ENCODE results near the gene MRPS6. TPM values are rescaled to one million over a fixed set of nuclear protein-coding genes. Genes with fewer than 3 reads are reported as not detected.

Gene MRPS6
- total RNA-seq, 2 donors from 2014 or later = 221 to 282 TPM

DNA sequence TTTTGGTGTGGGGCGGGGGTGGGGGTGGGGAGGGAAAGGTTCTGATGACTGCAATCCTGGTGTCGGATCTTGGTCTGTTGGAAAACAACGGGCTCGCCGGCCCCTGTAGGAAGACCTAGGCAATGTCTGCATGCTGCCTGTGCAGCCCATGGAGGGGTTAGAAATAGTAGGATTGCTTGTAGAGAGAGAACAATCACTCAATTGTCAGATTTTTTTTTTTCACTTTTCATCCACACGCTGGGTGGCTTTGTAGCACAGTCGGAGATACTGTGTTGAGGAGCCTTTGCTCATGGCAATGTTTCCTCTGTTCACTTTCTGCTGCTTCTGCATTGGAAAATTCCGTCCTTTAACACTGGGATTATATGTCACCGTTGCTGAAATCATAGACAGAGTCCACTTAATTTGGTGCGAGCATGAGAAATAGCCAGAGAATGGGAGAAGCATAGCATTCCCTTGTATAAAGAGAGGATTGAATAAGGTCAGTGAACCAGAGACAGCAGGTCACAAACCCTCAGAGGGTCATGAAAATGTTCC, 107.5 kb downstream of the MRPS6 start:
- TF ChIP-seq, protein P1, sequence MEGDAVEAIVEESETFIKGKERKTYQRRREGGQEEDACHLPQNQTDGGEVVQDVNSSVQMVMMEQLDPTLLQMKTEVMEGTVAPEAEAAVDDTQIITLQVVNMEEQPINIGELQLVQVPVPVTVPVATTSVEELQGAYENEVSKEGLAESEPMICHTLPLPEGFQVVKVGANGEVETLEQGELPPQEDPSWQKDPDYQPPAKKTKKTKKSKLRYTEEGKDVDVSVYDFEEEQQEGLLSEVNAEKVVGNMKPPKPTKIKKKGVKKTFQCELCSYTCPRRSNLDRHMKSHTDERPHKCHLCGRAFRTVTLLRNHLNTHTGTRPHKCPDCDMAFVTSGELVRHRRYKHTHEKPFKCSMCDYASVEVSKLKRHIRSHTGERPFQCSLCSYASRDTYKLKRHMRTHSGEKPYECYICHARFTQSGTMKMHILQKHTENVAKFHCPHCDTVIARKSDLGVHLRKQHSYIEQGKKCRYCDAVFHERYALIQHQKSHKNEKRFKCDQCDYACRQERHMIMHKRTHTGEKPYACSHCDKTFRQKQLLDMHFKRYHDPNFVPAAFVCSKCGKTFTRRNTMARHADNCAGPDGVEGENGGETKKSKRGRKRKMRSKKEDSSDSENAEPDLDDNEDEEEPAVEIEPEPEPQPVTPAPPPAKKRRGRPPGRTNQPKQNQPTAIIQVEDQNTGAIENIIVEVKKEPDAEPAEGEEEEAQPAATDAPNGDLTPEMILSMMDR (conservative IDR thresholded peaks at IDR 0.05) = no peak
- Mint-ChIP-seq H3K36me3 (ENCODE audit: low read depth) (peaks cover 1% of the 10 kb centered on the region), H3K27ac (no peak overlapping the region), H3K4me3 (no peak overlapping the region), H3K27me3 (ENCODE audit: insufficient read depth) (peaks cover 19% of the 10 kb centered on the region), H3K4me1 (peaks cover 43% of the 10 kb centered on the region), H3K9me3 (no peaks in the 10 kb centered on the region)
- Histone ChIP-seq H3K9ac (ENCODE audit: extremely low read depth, low read length, poor library complexity, severe bottlenecking) (no peak overlapping the region), H3K4me3 (ENCODE audit: low read length) (no peak overlapping the region), H3K27me3 (ENCODE audit: control insufficient read depth, insufficient read depth, low read length, poor library complexity, severe bottlenecking) (no peaks in the 10 kb centered on the region), H3K9me3 (ENCODE audit: control insufficient read depth, low read length) (no peaks in the 10 kb centered on the region), H3K27ac (ENCODE audit: low read depth, low read length) (peak overlapping the region; percentile 84), H3K4me1 (ENCODE audit: control insufficient read depth, insufficient read depth, low read length) (no peaks in the 10 kb centered on the region), H3K36me3 (ENCODE audit: control insufficient read depth, insufficient read depth, low read length) (peaks cover 5% of the 10 kb centered on the region)
- 65 to 71% methylated on average over 6 to 10 of the region's 10 CpGs for WGBS, 2 experiments (ENCODE audit: insufficient coverage in 1 of 2, insufficient read length in 1 of 2)
- DNase-seq = no peak

DNA sequence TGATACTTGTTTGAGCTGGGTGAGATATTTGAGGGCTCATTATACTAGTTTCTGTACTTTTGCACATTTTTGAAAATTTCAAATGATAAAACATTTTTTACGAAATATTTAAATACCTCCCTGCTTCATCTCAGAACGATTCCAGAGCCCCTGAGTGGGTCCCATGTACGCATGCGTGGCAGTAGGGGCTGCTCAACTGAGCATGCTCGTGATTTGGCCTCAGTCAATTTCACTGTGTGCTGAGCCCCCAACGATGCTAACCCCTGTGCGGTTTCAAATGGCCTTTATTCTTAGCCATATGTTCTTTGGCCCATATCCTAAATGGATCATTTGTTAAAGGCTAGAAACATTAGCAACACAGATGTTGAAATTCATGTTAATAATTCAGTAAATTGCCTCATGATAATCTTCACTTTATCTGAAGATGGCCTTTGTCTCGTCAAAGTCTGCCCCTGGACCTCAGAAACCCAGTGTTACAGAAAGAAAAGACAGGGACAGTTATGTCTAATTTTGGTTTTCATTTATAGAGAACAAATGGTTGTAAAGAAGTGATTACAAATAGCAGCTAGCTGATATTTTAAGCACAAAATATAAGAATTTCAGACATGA, 108.2 kb downstream of the MRPS6 start:
- DNase-seq = no peak
- H3K36me3 Mint-ChIP-seq (ENCODE audit: low read depth) = peaks cover 5% of the 10 kb centered on the region
- H3K27ac Mint-ChIP-seq = no peak overlapping the region
- no peaks in the 10 kb centered on the region for H3K9me3 Mint-ChIP-seq
- H3K27me3 Mint-ChIP-seq (ENCODE audit: insufficient read depth) = peaks cover 23% of the 10 kb centered on the region
- H3K4me1 ChIP-seq (ENCODE audit: control insufficient read depth, insufficient read depth, low read length) = no peaks in the 10 kb centered on the region
- TF ChIP-seq, protein P1 (conservative IDR thresholded peaks at IDR 0.05) = no peak
- H3K4me3 Mint-ChIP-seq = no peak overlapping the region
- no peak overlapping the region for H3K9ac ChIP-seq (ENCODE audit: extremely low read depth, low read length, poor library complexity, severe bottlenecking)
- no peak overlapping the region for H3K4me3 ChIP-seq (ENCODE audit: low read length)
- H3K9me3 ChIP-seq (ENCODE audit: control insufficient read depth, low read length) = no peaks in the 10 kb centered on the region
- peaks cover 43% of the 10 kb centered on the region for H3K4me1 Mint-ChIP-seq
- H3K27ac ChIP-seq (ENCODE audit: low read depth, low read length) = no peak overlapping the region
- no peaks in the 10 kb centered on the region for H3K27me3 ChIP-seq (ENCODE audit: control insufficient read depth, insufficient read depth, low read length, poor library complexity, severe bottlenecking)
- WGBS, 2 experiments (ENCODE audit: insufficient coverage in 1 of 2, insufficient read length in 1 of 2) = 82 to 94% methylated on average over 7 to 8 of the region's 8 CpGs
- peaks cover 5% of the 10 kb centered on the region for H3K36me3 ChIP-seq (ENCODE audit: control insufficient read depth, insufficient read depth, low read length)

DNA sequence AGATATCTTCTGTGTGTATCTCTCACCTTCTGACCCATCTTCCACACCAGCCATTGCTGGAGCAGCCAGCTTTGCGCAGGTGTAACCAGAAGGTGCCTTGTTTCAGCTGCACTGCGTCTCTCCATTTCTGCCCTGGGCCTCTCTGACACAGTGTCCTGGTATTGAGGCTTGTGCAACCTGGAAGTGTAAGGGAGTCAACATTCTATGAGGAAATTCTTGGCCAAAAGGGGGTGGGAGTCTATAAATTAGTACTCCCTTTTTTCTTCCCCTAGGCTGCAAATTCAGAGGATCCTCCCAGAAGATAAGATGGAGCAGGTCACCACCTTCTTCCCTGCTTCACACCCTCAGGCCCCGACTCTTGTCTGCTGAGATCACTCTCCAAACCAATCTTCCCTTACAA, 109.1 kb downstream of the MRPS6 start:
- Histone ChIP-seq H3K9ac (ENCODE audit: extremely low read depth, low read length, poor library complexity, severe bottlenecking) (no peak overlapping the region), H3K4me1 (ENCODE audit: control insufficient read depth, insufficient read depth, low read length) (no peaks in the 10 kb centered on the region), H3K36me3 (ENCODE audit: control insufficient read depth, insufficient read depth, low read length) (peaks cover 5% of the 10 kb centered on the region), H3K27me3 (ENCODE audit: control insufficient read depth, insufficient read depth, low read length, poor library complexity, severe bottlenecking) (peaks cover 8% of the 10 kb centered on the region), H3K9me3 (ENCODE audit: control insufficient read depth, low read length) (no peaks in the 10 kb centered on the region), H3K4me3 (ENCODE audit: low read length) (no peak overlapping the region), H3K27ac (ENCODE audit: low read depth, low read length) (no peak overlapping the region)
- TF ChIP-seq, protein P1 (conservative IDR thresholded peaks at IDR 0.05) = no peak
- Mint-ChIP-seq H3K4me3 (no peak overlapping the region), H3K4me1 (peaks cover 43% of the 10 kb centered on the region), H3K9me3 (no peaks in the 10 kb centered on the region), H3K36me3 (ENCODE audit: low read depth) (peaks cover 11% of the 10 kb centered on the region), H3K27me3 (ENCODE audit: insufficient read depth) (peaks cover 27% of the 10 kb centered on the region), H3K27ac (no peak overlapping the region)
- WGBS, 2 experiments (ENCODE audit: insufficient coverage in 1 of 2, insufficient read length in 1 of 2) = 99% methylated on average over 3 of the region's 3 CpGs; no CpG with 5 or more reads in 1 of the 2 experiments
- DNase-seq = no peak
